PC-3 (cell line): Measurements from ENCODE around the gene SEMA3D.

Source experiments
- EZH2 ChIP-seq: fragments of 300-600 bp; sonication (generic); IDR thresholded peaks from one replicate; pipeline ENCODE4 v1.6.1; 2017; ENCODE audit warnings: antibody characterized with exemption, mild to moderate bottlenecking, low read length; ENCODE audit not compliant: unreplicated experiment
- EZH2phosphoT487 ChIP-seq: fragments of 300-600 bp; sonication (generic); IDR thresholded peaks from 2 replicates; pipeline ENCODE4 v1.6.1; 2018; ENCODE audit warnings: mild to moderate bottlenecking, antibody characterized with exemption, low read length, borderline replicate concordance
- TF ChIP-seq, protein P1 (sequence below): fragments of 300-600 bp; sonication (generic); conservative IDR thresholded peaks from 2 replicates; pipeline ENCODE4 v1.5.1; 2017; ENCODE audit warnings: antibody characterized with exemption, low read depth, mild to moderate bottlenecking, low read length

DNA sequence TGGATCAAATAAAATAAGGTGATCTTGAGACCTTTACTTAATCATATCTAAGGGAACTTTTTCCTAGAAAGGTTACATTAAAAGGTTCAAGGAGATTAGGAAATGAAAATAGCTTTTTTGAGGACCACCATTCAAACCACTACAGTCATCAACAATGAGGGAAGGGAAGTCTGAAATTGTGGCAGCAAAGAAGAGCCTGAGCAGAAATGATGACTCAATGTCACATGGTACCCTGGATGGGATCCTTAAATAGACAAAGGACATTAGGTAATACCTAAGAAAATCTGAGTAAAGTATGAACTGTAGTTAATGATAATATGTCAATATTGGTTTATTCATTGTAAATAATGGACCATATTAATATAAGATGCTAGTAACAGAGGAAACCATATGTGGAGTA lies 236.0 kb downstream of the SEMA3D start:
- TF ChIP-seq, protein P1, sequence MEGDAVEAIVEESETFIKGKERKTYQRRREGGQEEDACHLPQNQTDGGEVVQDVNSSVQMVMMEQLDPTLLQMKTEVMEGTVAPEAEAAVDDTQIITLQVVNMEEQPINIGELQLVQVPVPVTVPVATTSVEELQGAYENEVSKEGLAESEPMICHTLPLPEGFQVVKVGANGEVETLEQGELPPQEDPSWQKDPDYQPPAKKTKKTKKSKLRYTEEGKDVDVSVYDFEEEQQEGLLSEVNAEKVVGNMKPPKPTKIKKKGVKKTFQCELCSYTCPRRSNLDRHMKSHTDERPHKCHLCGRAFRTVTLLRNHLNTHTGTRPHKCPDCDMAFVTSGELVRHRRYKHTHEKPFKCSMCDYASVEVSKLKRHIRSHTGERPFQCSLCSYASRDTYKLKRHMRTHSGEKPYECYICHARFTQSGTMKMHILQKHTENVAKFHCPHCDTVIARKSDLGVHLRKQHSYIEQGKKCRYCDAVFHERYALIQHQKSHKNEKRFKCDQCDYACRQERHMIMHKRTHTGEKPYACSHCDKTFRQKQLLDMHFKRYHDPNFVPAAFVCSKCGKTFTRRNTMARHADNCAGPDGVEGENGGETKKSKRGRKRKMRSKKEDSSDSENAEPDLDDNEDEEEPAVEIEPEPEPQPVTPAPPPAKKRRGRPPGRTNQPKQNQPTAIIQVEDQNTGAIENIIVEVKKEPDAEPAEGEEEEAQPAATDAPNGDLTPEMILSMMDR: no peak
- TF ChIP-seq EZH2 (no peak), EZH2phosphoT487 (no peak)
